NCI-H2196 treated with DMSO at 0.1 percent for 48 hours (cell line): Measurements from ENCODE around the gene FSIP1.

Source experiments
- DNase-seq: peaks from one replicate; lab custom pipeline; 2025; ENCODE audit not compliant: unreplicated experiment; lab: John Stamatoyannopoulos, UW

The FSIP1 gene

GRCh38 chr15:39558421-39558820 is 224.2 kb downstream of the FSIP1 start:
- DNase-seq, result no peak

GRCh38 chr15:39556461-39556860 is 226.2 kb downstream of the FSIP1 start:
- no peak for DNase-seq

DNA sequence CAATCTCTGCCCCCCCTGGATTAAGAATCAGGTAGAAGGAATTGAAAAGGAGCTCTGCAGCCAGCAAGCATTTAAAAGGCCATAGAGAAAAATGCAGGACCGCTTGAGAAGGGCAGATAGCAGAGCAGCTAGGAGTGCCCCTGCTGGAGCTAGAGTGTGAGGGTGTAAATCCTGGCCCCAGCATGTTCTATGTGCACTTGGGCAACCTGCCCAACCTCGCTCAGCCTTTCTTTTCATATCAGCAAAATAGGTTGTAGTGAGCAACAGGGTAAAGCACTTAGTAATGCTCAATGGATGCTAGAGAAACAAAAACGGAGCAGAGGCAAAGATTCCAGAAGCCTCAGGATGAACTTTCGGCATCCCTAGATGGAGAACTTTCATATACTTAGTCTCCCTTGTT is 226.8 kb downstream of the FSIP1 start:
- DNase-seq, result no peak

- no peak for DNase-seq
Observed at GRCh38 chr15:39554746-39555387, 227.8 kb downstream of the FSIP1 start.

DNA sequence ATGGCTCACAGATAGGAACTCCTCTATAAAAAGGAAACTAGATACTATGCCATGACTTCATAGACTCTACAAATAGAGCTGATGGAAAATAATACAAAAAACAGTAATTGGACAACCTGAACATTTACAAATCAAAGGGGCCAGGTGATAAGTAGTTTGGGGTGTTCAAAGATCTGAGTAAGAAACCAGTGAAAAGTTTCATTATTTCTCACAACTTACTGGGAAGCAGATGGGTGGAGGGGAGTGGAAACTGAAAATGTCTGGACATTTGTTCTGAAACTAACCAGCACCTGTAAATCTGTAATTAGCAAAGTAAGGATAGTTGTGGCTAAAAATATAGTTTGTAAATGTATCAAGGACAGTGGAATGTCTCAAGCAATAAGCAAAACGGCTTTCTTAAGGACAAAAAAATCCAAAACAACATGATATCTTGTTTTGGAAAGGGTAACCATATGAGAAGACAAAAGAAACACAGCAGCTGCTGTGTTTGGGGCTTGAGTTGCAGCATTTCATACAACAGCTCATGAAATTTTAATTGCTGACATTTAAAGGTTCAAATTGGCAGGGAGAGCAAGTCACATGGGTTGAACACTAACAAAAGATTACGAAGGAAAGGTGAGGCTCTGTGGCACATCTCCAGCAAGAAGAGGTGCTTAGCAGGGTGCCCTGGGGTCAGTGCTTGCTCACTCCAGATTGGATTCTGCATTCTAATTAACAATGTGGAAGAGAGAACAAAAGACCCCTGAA is 228.5 kb downstream of the FSIP1 start:
- peak; percentile 46 for DNase-seq

GRCh38 chr15:39552556-39552955 is 230.1 kb downstream of the FSIP1 start:
- DNase-seq, result no peak

GRCh38 chr15:39551476-39551875 is 231.2 kb downstream of the FSIP1 start:
- no peak for DNase-seq
